NB4 (cell line): Measurements from ENCODE around the gene ANKS1A.
A peak's percentile ranks its signal among the peaks of the same experiment; 100 is the strongest.

Source experiments
- MAX ChIP-seq: IDR thresholded peaks from 2 replicates; pipeline ENCODE4 v1.6.1; 2011; ENCODE audit warnings: low read depth, low read length
- MYC ChIP-seq: IDR thresholded peaks from 2 replicates; pipeline ENCODE4 v1.6.1; 2011; ENCODE audit warnings: low read depth, low read length
- TF ChIP-seq, protein P1 (sequence below): IDR thresholded peaks from one replicate; pipeline ENCODE4 v1.5.1; 2012; ENCODE audit warnings: low read depth, low read length

- TF ChIP-seq, protein P1, sequence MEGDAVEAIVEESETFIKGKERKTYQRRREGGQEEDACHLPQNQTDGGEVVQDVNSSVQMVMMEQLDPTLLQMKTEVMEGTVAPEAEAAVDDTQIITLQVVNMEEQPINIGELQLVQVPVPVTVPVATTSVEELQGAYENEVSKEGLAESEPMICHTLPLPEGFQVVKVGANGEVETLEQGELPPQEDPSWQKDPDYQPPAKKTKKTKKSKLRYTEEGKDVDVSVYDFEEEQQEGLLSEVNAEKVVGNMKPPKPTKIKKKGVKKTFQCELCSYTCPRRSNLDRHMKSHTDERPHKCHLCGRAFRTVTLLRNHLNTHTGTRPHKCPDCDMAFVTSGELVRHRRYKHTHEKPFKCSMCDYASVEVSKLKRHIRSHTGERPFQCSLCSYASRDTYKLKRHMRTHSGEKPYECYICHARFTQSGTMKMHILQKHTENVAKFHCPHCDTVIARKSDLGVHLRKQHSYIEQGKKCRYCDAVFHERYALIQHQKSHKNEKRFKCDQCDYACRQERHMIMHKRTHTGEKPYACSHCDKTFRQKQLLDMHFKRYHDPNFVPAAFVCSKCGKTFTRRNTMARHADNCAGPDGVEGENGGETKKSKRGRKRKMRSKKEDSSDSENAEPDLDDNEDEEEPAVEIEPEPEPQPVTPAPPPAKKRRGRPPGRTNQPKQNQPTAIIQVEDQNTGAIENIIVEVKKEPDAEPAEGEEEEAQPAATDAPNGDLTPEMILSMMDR, result peak; percentile 51
- no peak for TF ChIP-seq MYC
- TF ChIP-seq MAX, result no peak
These were observed 136.5 kb downstream of the ANKS1A start for GRCh38 chr6:35025232-35026188.
